ENCODE results near the gene DCAF15. TPM values are rescaled to one million over a fixed set of nuclear protein-coding genes. Genes with fewer than 3 reads are reported as not detected.

Gene DCAF15
- total RNA-seq, 1 donor from 2014 or later, result 57.8 TPM

DNA sequence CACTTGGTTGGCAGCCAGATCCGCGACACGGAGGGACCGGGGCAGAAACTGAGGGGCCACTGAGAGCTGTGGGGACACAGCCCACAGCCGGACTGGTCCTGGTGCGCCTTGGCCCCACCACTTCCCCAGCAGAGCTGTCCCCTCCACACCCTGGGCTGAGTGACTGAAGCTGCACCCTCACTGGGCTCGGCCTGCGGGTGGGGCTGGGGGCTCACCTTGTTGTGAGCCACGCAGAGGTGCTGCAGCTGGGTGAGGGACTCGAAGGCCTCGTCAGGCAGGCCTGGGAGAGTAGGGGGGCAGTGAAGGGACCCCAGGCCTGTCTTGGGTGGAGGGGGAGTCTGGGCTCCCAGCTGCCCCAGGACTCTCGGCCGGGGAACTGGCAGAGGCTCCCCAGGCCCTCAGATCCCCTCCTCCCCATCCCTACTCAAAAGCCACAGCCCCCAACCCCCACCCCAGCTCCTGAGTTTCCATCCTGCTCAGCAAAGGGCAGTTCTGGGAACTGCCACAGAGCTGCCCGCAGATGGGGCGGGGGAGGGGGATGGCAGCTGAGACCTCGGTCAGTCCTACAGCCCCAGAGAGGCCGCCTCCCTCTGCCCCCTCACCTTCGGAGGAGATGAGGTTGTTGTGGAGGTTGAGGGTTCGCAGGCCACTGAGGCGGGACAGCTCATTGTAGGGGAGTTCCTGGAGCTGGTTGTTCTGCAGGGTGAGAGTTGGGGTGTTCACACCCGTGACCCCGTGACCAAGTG, 16.4 kb upstream of the DCAF15 start:
- intact Hi-C loops (cut with micrococcal nuclease), result no loop called here
- Mint-ChIP-seq H3K27me3 (ENCODE audit: insufficient read depth) (peaks cover 7% of the 10 kb centered on the region), H3K4me1 (ENCODE audit: low read depth) (no peaks in the 10 kb centered on the region)

GRCh38 chr19:13937479-13938300, 14.6 kb upstream of the DCAF15 start:
- Mint-ChIP-seq H3K27ac (no peak overlapping the region), H3K4me1 (ENCODE audit: low read depth) (no peaks in the 10 kb centered on the region), H3K27me3 (ENCODE audit: insufficient read depth) (peaks cover 7% of the 10 kb centered on the region), H3K36me3 (ENCODE audit: low read depth) (no peaks in the 10 kb centered on the region), H3K9me3 (no peaks in the 10 kb centered on the region), H3K4me3 (no peak overlapping the region)
- DNase-seq (ENCODE audit: low spot score), result no peak
- intact Hi-C loops (cut with micrococcal nuclease), result no loop called here

More for the DNA sequence above, 16.4 kb upstream of the DCAF15 start:
- no peaks in the 10 kb centered on the region for H3K9me3 Mint-ChIP-seq
- no peaks in the 10 kb centered on the region for H3K36me3 Mint-ChIP-seq (ENCODE audit: low read depth)
- H3K27ac Mint-ChIP-seq, result no peak overlapping the region
- no peak for DNase-seq (ENCODE audit: low spot score)
- no peak overlapping the region for H3K4me3 Mint-ChIP-seq

DNA sequence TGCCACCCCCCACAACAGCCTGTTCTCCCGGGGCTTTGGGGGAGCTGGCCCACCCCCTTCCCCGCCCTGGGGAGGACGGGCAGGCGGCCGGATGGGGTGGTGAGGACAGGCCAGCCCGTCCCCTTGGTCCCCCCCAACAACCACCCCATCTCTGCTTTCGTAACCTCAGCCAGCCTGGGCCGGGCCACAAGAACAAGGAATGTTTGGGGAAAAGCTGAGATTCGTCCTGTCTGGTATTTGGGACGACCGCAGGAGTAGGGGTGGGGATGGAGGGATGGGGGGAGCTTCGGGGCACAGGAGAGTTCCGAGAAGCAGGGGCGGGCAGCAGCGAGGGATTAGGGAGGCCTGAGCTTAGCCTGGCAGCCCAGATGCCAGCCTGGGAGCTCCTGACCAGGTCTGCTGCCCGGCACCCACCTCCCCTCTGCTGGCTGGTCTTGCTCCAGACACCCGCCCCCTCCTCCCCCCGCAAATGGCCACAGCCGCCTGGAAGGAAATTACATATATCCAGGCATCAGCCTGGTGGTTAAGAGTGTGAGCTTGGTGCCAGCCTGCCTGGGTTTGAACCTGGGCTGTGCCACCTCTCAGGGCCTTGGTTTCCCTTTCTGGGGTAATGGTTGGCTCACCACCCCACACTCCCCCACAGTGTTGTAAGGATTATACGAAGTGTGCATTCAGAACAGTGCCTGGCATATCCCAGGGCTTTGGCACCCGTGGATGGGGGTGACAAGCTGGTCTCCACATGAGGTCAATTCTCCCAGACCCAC, 13.8 kb upstream of the DCAF15 start, which contains the start of gene PODNL1:
TSS of gene PODNL1 (minus strand) at position 117 of the 764 bp plus-strand sequence. CDS start 236 bp downstream, outside the sequence.
- Mint-ChIP-seq H3K27ac (no peak within 1 kb of the TSS), H3K27me3 (ENCODE audit: insufficient read depth) (peaks cover 7% of the 10 kb centered on the region), H3K4me3 (no peak within 1 kb of the TSS), H3K4me1 (ENCODE audit: low read depth) (no peaks in the 10 kb centered on the region), H3K36me3 (ENCODE audit: low read depth) (no peaks in the 10 kb centered on the region), H3K9me3 (no peaks in the 10 kb centered on the region)
- intact Hi-C loops (cut with micrococcal nuclease), result no loop called here
- no peak for DNase-seq (ENCODE audit: low spot score)

DNA sequence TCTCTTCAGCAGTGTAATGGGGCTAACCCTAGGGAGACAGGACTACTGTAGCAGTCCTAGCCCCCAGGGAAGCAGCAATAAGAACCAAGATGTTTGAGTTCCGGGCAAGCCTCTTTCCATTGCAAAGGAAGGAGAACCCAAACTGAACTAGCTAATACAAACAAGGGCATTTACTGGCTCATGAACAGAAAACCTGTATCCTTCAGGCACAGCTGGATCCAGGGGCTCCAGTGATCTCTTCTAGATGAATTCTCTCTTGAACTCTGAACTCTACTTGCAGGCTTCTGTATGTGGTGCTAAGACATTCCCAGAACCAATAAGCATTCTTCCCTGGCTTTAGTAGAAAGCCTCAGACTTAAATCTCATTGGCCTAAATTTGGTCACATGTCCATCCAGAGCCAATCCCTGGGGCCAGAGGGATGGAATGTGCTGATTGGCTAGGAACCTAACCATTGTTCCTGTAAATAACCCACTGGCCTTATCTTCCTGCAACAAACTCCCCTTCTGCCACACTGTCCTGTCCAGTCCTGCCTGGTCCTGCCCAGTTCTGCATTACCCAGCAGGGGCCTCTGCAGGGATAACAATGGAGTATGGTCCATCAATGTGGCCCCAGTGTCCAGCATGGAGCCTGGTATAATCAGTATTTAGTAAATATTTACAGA, 10.2 kb upstream of the DCAF15 start:
- Mint-ChIP-seq H3K4me3 (no peak overlapping the region), H3K36me3 (ENCODE audit: low read depth) (no peaks in the 10 kb centered on the region), H3K27me3 (ENCODE audit: insufficient read depth) (peaks cover 5% of the 10 kb centered on the region), H3K9me3 (no peaks in the 10 kb centered on the region), H3K4me1 (ENCODE audit: low read depth) (no peaks in the 10 kb centered on the region), H3K27ac (no peak overlapping the region)
- intact Hi-C loops (cut with micrococcal nuclease), result no loop called here
- DNase-seq (ENCODE audit: low spot score), result no peak

DNA sequence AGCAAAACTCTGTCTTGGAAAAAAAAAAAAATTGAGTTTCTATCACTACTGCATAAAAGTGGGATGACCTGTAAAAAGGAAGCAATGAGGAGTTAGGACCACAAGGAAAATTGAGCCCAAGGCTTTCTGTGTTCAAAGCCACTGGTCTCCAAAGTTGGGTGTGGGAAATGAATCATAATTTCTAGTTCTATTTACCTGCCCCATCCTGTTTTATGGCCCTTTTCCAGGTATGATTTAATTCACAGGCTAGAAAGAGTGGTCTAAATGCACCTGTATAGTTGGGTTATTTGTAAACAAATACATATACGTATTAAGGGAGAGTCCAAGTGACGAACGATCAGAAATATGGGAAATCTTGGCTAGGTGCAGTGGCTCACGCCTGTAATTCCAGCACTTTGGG, 5.9 kb upstream of the DCAF15 start:
- Mint-ChIP-seq H3K27ac (no peak overlapping the region), H3K4me1 (ENCODE audit: low read depth) (no peaks in the 10 kb centered on the region), H3K4me3 (no peak overlapping the region), H3K36me3 (ENCODE audit: low read depth) (no peaks in the 10 kb centered on the region), H3K9me3 (no peaks in the 10 kb centered on the region), H3K27me3 (ENCODE audit: insufficient read depth) (peaks cover 2% of the 10 kb centered on the region)
- DNase-seq (ENCODE audit: low spot score), result no peak
- intact Hi-C loops (cut with micrococcal nuclease), result no loop called here

DNA sequence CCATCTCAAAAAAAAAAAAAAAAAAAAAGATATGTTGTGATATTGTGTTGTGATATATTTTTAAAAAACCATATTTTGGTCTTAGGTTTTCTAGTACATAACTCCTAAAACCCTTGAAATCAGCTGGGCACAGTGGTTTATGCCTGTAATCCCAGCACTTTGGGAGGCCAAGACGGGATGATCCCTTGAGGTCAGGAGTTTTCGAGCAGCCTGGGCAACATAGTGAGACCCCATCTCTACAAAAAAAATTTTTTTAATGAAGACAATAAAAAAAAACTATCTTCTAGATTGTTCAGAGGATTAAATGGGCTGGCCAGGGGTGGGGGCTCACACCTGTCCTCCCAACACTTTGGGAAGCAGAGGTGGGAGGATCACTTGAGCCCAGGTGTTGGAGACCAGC, 1.3 kb upstream of the DCAF15 start:
- H3K27me3 Mint-ChIP-seq (ENCODE audit: insufficient read depth), result no peaks in the 10 kb centered on the region
- intact Hi-C loops (cut with micrococcal nuclease), result loop anchor here (5.0 kb wide), 1 partner anchor 154 kb away; the partner anchor contains the start of gene ZSWIM4
- no peak for DNase-seq (ENCODE audit: low spot score)
- no peak overlapping the region for H3K4me3 Mint-ChIP-seq
- no peak overlapping the region for H3K27ac Mint-ChIP-seq
- H3K4me1 Mint-ChIP-seq (ENCODE audit: low read depth), result peaks cover 17% of the 10 kb centered on the region
- H3K36me3 Mint-ChIP-seq (ENCODE audit: low read depth), result peaks cover 4% of the 10 kb centered on the region
- no peaks in the 10 kb centered on the region for H3K9me3 Mint-ChIP-seq

DNA sequence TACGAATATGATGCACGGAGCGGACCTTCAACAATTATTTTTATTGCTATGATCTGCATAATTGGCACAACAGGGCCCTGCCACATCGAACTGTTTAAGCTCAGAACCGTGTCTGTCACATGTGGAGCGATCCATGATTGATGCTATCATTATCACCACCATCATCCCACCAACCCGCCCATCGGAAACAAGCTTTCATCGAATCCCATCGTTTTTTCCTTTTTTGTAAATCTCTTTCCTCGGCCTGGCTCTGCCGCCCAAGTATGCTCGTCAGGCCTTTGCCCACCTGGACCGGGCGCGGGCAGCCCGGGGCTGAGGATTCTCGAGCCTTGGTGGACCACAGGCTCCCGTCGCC, 533 bp upstream of the DCAF15 start:
- H3K36me3 Mint-ChIP-seq (ENCODE audit: low read depth), result peaks cover 8% of the 10 kb centered on the region
- no peaks in the 10 kb centered on the region for H3K27me3 Mint-ChIP-seq (ENCODE audit: insufficient read depth)
- intact Hi-C loops (cut with micrococcal nuclease), result loop anchor here (1.0 to 5.0 kb wide), 8 partner anchors 35 to 186 kb away; partner anchors contain the start of genes BRME1, CC2D1A, MISP3 and RFX1
- peaks cover 17% of the 10 kb centered on the region for H3K4me1 Mint-ChIP-seq (ENCODE audit: low read depth)
- no peaks in the 10 kb centered on the region for H3K9me3 Mint-ChIP-seq
- peak overlapping the region; percentile 86 for H3K27ac Mint-ChIP-seq
- no peak for DNase-seq (ENCODE audit: low spot score)
- H3K4me3 Mint-ChIP-seq, result peak overlapping the region; percentile 96

- Mint-ChIP-seq H3K36me3 (ENCODE audit: low read depth) (peaks cover 10% of the 10 kb centered on the region), H3K4me3 (peak overlapping the region; percentile 88), H3K27me3 (ENCODE audit: insufficient read depth) (no peaks in the 10 kb centered on the region), H3K27ac (peak overlapping the region; percentile 63), H3K9me3 (no peaks in the 10 kb centered on the region), H3K4me1 (ENCODE audit: low read depth) (peaks cover 17% of the 10 kb centered on the region)
- DNase-seq (ENCODE audit: low spot score), result no peak
- intact Hi-C loops (cut with micrococcal nuclease), result loop anchor here (1.0 to 5.0 kb wide), 8 partner anchors 33 to 184 kb away; partner anchors contain the start of genes BRME1, CC2D1A, MISP3 and RFX1
Observed at GRCh38 chr19:13952931-13953531, 722 bp downstream of the DCAF15 start.

GRCh38 chr19:13954185-13954584, 1.9 kb downstream of the DCAF15 start:
- Mint-ChIP-seq H3K9me3 (no peaks in the 10 kb centered on the region), H3K36me3 (ENCODE audit: low read depth) (peaks cover 10% of the 10 kb centered on the region), H3K4me3 (peak overlapping the region; percentile 88), H3K4me1 (ENCODE audit: low read depth) (peaks cover 17% of the 10 kb centered on the region), H3K27me3 (ENCODE audit: insufficient read depth) (no peaks in the 10 kb centered on the region), H3K27ac (no peak overlapping the region)
- intact Hi-C loops (cut with micrococcal nuclease), result loop anchor here (5.0 kb wide), 1 partner anchor 157 kb away; the partner anchor contains the start of gene ZSWIM4
- DNase-seq (ENCODE audit: low spot score), result no peak

- Mint-ChIP-seq H3K4me3 (no peak overlapping the region), H3K9me3 (no peaks in the 10 kb centered on the region), H3K27me3 (ENCODE audit: insufficient read depth) (no peaks in the 10 kb centered on the region), H3K4me1 (ENCODE audit: low read depth) (peaks cover 17% of the 10 kb centered on the region), H3K36me3 (ENCODE audit: low read depth) (peaks cover 13% of the 10 kb centered on the region), H3K27ac (no peak overlapping the region)
- DNase-seq (ENCODE audit: low spot score), result no peak
- intact Hi-C loops (cut with micrococcal nuclease), result no loop called here
Observed at GRCh38 chr19:13955662-13956364, 3.5 kb downstream of the DCAF15 start.

- H3K9me3 Mint-ChIP-seq, result no peaks in the 10 kb centered on the region
- no peaks in the 10 kb centered on the region for H3K27me3 Mint-ChIP-seq (ENCODE audit: insufficient read depth)
- peaks cover 15% of the 10 kb centered on the region for H3K36me3 Mint-ChIP-seq (ENCODE audit: low read depth)
- no peak overlapping the region for H3K27ac Mint-ChIP-seq
- H3K4me1 Mint-ChIP-seq (ENCODE audit: low read depth), result peaks cover 17% of the 10 kb centered on the region
- H3K4me3 Mint-ChIP-seq, result no peak overlapping the region
- DNase-seq (ENCODE audit: low spot score), result no peak
- intact Hi-C loops (cut with micrococcal nuclease), result no loop called here
Observed at GRCh38 chr19:13956365-13956744, 4.0 kb downstream of the DCAF15 start.

Measured in activated T-helper 1 cell treated with anti-CD3 and anti-CD28 coated beads, Interleukin-12 subunit alpha, Interleukin-12 subunit beta, Interleukin-2, Interleukin-4 antibody, amounts not matched to agents 30 ng/mL and 10 ng/mL and 1 ng/mL, durations not matched to agents 14 hours and 24 hours and 36 hours (primary cell).